Daoy (cell line): ENCODE measurements around the gene DNAJB6. TPM values are rescaled to one million over a fixed set of nuclear protein-coding genes. Genes with fewer than 3 reads are reported as not detected.

ENCODE experiments used
- DNase-seq: peaks from one replicate; pipeline ENCODE4 v3.0.0-alpha.2; 2015; ENCODE audit warnings: low read depth
- total RNA-seq: library from RNA; depleted of rRNA; stranded (reverse); fragments of >200 nt; shearing (Covaris generic); gene quantifications from 2 replicates; pipeline ENCODE4 v1.2.3, GENCODE V29; 2014

DNAJB6 gene
- total RNA-seq, 1 experiment from 2014 or later, result 239 TPM

DNA sequence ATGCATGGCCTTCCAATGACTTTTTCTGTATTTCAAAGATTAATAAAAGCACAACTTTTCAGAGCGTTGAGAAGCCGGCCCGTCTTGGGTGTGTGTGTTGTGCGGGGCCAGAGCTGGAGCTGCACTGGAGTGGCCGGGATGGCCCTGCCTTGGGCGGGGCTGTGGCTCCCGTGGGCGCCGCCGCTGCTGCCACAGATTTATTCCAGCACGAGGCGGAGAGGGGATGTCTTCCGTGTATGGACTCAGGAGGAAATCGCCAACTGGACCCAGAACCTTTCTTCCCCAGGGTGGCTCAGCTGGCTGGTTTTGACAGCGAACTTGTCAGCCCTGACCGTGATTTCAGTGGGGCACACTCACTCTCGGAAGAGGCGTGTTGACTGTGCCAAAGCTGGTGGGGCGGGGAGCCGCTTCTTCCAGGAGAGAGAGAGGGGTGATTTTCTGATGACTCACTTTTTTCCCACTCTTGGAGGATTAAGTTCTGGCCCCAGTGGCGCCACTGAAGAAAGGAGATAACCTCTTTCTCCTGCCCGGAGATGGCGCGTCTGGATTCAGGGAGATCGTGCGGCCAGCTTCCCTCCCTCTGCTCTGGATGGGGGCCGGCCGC lies 72.4 kb downstream of the DNAJB6 start:
- DNase-seq, result peak; percentile 57

GRCh38 chr7:157409753-157410727 lies 73.2 kb downstream of the DNAJB6 start:
- DNase-seq, result no peak

DNA sequence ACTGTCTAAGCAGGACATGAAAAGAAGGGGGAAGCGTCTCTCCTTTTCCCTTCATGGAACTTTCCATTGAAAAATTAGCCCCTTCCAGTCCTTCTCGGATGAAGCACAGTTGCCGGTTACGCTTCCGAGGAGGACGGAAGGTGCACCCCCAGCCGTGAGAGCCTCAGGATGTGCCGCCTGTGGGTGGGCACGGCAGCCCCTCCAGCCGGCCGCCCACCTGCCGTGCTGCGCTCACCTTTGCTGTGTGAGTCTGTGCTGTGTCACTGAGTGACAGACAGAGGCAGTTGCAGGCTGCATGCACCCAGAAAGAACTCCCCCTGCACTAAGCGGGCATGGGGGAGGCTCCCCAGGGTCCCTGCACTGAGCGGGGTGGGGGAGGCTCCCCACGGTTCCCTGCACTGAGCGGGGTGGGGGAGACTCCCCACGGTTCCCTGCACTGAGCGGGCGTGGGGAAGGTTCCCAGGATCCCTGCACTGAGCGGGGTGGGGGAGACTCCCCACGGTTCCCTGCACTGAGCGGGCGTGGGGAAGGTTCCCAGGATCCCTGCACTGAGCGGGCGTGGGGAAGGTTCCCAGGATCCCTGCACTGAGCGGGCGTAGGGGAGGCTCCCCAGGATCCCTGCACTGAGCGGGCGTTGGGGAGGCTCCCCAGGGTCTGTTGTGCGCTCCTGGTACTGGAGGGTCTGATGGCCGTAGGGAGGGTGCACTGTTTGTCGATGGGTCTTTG lies 74.2 kb downstream of the DNAJB6 start:
- DNase-seq, result no peak

DNA sequence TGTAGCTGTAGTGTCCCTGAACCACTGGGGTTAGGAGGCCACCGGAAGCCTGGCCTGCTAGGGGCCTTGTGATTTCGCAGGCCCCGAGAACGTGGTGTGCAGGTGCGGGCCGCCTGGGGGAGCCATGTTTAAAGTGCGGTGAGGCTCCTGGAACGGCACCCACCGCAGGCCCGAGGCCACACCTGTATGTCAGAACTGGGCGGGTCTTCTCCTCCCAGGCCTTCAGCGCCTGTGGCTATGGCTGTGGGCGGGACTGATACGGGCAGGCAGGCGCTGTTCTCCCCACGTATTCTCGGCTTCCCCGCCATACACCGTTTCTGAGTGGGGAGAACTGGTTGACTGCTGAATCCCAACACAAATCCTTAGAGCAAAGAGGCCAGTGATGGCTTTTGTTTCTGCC lies 74.8 kb downstream of the DNAJB6 start:
- peak; percentile 69 for DNase-seq

DNA sequence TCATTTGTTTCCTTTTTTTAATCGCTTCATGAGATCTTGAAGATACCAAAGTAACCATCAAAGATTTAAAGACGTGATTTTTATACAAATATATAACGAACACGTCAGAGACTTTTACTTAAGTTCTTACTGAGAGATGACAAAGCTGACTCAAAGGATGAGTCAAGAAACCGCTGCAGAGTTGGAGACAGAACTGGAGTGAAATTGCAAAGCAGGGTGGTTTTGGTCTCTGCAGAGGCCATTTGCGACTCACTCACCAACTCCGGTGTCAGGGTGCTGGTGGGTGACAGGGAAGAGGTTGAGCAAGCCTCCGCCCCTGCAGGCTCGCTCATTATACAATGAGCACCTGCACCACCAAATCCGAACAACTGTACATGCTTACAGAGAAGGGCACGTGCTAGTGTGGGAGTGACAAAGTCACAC lies 75.2 kb downstream of the DNAJB6 start:
- DNase-seq, result peak; percentile 86

GRCh38 chr7:157412491-157413180 lies 75.8 kb downstream of the DNAJB6 start:
- DNase-seq, result no peak

DNA sequence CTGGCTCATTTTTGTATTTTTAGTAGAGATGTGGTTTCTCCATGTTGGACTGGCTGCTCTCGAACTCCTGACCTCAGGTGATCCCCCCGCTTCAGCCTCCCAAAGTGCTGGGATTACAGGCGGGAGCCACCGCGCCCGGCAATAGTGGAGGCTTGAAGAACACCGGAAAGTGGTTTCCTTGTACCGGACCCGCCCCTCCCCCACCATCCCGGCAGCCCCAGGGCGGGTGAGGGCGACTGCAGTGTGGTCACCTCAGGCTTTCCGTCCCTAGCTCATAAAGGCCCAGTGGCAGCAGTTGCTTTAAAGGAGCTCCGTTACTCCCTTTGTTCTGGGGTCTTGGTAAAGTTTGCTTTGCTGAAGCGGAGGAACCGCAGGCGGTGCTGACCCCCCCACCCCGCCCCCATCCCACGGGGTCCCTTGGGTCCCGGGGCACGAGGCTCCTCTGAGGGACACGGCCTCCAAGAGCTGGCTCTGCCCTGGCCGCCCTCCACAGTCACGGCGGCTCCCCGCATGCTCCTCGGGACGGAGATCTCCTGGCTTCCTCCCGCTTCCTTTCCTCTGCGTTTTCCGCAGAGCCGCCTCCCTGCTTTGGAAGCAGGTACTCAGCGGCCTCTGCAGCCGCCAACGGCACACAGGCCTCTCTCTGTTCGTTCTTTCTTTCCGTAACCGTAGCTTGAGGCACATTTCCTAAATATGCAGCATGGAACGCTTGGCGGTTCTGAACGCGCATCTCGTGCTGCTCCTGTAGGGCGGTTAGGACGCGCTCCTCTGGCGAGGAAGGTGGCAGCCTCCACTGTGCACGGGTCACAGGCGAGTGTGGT lies 77.3 kb downstream of the DNAJB6 start:
- DNase-seq, result no peak

DNA sequence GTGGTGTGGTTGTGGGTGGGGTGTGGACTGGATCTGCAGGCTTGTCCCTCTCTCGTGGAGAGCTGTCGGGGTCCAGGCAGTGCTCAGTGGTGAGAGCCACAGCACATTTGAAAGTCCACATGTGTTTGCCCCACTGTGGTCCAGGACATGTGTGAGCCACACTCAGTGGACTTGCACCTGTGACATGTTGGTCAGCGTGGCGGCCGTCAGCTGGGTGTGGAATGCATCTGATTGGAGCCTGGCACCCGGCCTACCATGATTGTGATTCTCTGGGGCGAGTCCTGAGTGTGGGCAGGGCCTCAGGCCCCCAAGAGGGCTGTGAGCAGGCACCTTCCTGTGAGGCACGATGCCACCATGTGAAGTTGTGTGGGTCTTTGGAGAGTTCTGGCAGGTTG lies 77.9 kb downstream of the DNAJB6 start:
- no peak for DNase-seq

DNA sequence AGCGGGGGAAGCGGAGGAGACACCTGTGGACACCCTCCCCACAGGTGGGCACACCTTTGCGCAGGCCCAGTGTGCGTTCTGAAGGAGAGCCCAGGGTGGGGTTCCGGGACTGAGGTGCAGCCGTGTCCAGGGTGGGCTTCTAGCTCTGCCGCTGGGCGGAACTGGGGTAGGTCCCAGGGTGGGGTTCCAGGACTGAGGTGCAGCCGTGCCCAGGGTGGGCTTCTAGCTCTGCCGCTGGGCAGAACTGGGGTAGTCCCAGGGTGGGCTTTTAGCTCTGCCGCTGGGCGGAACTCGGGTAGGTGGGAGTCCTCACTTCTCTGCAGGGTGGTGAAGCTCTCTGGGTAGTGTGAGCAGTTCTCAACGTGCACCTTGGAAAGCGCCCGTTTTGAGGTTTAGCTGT lies 78.7 kb downstream of the DNAJB6 start:
- DNase-seq, result no peak

GRCh38 chr7:157416011-157416410 lies 79.2 kb downstream of the DNAJB6 start:
- DNase-seq, result no peak

- no peak for DNase-seq
These were observed 81.6 kb downstream of the DNAJB6 start for GRCh38 chr7:157418204-157419034.

DNA sequence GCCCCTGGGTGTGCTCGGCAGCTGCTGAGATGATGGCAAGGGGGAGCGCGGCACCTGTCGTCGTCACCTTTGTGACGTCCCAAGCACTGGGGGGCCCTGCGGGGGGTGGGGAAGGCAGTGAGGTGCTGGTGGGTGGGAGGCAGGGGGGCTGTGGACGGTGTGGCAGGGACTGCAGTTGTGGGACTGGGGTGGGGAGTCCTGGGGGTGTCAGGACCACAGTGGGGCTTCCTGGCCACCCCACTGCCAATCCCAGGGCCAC lies 82.2 kb downstream of the DNAJB6 start:
- DNase-seq, result no peak

DNA sequence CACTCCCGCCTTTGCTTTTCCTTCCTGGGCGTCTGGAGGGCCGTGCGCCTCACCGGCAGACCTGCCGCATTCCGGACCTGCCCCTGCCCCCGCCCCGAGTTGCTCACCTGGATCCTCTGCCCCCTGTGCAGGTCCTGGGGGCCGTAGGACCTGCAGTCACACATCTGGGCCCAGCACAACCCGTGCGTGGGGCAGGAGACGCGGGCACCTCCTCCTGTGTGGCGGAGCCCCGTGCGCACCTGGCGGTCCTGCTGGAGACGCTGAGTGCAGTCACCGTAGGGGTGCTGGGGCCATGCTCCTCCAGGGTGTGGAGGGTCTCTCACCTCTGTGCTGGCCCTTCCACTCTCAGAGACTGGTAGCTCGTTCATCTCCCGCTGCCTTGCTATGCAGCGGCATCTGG lies 85.5 kb downstream of the DNAJB6 start:
- no peak for DNase-seq

- no peak for DNase-seq
These were observed 86.5 kb downstream of the DNAJB6 start for GRCh38 chr7:157423348-157423747.

- DNase-seq, result no peak
These were observed 87.2 kb downstream of the DNAJB6 start for GRCh38 chr7:157423886-157424565.

GRCh38 chr7:157425137-157425731 lies 88.4 kb downstream of the DNAJB6 start:
- DNase-seq, result no peak

DNA sequence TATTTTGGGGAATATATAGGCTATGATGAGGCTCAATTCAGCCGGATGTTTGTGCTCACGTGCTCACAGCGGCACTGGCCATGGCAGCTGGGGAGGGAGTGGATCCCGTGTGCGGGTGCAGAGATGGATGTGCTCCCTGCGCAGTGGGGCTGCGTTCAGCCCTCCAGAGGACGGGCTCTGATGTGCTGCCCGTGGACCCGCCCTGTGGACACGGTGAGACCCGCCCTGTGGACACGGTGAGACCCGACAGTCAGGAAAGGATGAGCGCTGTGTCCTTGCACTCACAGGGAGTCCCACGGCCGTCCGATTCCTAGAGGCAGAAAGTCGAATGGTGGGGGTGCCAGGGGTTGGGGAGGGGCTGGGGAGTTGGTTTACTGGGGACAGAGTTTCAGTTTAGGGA lies 89.0 kb downstream of the DNAJB6 start:
- DNase-seq, result no peak

GRCh38 chr7:157426463-157427301 lies 89.9 kb downstream of the DNAJB6 start:
- DNase-seq, result no peak
